GM19238 (cell line): ENCODE measurements around the gene HDAC9.

Experiments
- DNase-seq: peaks from one replicate; pipeline ENCODE4 v3.0.0; 2011; ENCODE audit warnings: low spot score; ENCODE audit not compliant: insufficient read length

HDAC9 gene

DNA sequence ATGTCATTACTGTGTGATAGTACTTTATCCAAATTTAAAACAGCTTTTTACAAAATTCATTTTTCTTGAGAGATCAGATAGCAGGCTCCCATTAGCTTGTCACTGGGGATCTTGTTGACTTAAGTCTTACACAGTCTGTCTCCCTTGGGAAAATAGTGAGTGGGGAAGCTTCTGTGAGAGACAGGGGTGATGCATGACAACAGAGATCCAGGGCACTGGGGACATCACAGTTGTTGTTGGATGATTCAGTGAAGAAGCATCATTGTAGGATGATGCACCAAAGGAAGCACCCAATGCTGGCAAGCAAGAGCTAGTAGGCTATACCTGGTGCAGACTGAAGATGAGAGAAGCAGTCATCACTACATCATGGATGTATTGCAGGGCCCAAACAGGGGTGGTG, 284.7 kb downstream of the HDAC9 start:
- DNase-seq = no peak

DNA sequence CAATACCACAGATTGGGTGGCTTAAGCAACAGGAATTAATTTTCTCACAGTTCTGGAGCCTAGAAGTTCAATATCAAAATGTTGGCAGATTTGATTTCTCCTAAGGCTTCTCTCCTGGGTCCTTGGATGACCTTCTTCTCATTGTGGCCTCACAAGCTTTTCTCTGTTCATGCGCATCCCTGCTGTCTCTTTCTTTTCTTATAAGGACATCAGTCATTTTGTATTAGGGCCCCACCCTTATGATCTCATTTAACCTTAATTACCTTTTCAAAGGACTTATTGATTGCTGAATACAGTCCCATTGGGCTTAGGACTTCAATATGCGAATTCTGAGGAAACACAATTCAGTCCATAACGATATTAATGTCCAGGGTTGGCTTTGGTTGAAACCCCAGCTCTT, 285.4 kb downstream of the HDAC9 start:
- DNase-seq = no peak

DNA sequence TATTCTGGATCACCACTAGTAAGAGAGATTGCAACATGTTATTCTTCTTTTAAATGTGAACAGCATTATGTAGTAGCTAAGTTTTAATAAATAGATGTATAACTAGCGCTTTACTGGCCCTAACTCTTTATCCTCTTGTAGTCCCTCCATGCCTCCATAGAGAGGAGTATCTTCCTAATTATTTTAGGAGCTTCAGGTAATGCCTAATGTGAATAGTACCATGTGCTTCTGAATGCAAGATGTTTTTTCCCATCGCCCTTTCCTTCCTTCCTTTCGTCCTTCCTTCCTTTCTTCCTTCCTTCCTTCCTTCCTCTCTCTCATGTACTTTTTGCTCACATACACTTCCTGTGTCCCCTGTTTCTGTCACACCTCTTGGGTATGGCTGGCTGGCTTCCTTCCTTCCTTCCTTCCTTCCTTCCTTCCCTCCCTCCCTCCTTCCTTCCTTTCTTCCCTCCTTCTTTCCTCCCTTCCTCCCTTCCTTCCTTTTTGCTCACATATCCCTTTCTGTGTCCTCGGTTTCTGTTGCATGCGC, 290.7 kb downstream of the HDAC9 start:
- no peak for DNase-seq

DNA sequence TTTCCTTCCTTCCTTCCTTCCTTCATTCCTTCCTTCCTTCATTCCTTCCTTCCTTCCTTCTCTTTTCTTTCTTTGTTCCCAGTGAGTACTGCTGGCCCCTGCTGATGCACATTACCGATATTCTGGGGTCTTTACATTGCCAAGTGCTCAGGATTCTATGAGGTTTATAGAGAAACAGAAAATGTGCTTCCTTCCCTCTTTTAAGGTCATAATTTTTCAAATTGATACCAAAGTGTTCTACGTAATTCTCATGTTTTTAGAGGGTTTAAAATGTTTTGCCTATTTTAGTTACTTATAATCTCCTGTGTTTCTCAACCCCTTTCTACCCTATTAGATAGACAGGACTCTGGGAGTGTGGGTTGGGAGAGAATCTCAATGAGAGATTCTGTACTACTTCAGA, 291.2 kb downstream of the HDAC9 start:
- no peak for DNase-seq

DNA sequence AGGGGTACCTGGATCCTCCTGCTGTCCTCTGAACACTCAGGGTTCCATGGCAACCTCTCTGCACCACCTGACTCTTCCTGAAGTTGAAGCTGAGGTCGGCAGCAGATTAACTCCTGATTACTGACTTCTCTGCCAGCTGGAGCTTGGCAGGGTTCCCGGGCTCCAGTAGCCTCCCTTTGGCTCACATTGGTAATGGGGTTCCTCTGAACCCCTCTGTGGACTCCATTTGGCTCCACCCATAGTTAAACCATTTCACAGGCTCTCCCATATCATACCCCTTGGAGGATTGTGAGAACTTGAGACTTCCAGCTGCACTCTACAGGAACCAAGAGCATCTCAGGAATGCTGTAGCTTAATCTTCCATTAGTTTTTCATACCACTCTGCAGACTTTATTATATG, 292.5 kb downstream of the HDAC9 start:
- no peak for DNase-seq

DNA sequence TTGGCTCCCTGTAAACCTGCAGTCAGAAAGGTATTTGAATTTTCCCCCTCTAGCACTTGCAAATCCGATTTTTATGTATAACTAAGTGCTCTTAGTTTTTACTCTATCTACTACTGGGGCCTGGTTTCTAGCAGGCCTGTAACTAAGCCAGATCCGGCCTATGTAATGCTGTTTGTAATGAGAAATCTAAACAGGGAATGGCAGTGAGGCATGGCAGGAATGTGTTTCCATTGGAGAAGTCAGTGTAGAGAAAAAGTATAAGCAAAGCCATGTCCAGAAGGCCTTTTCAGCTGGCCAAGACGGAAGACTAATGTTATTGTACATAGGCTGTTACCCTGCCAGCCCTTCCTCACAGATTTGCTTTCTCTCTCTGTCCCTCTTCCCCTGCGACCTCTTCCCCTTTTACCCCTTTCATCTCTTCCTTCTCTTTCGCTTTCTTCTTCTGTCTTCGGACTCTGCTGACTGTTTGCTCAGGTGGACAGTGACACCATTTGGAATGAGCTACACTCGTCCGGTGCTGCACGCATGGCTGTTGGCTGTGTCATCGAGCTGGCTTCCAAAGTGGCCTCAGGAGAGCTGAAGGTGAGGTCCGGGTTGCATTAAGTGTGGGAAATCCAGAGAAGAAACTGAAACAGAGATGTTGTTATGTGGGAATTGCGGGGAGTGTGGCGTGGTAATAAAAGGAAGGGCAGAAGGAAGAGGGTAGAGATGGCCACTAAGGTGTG, 297.5 kb downstream of the HDAC9 start:
- DNase-seq = no peak

DNA sequence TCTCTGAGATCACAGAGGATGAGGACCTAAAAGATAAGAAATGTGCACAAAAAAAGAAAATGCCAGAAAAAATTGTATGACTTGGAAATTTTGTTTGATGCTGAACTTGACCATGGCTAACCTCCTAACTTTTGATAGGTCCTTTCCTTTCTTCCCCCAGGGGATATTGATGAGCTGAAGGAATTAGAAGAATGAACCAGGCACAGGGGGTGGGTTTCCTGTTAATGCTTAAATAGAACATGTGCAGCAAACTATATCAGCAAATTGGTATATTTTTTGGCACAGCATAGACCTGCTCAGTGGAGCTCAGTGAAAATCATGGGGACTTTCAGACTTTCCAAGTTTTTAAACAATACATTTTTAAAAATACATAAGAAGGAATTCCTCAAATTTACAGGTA, 300.7 kb downstream of the HDAC9 start:
- no peak for DNase-seq

DNA sequence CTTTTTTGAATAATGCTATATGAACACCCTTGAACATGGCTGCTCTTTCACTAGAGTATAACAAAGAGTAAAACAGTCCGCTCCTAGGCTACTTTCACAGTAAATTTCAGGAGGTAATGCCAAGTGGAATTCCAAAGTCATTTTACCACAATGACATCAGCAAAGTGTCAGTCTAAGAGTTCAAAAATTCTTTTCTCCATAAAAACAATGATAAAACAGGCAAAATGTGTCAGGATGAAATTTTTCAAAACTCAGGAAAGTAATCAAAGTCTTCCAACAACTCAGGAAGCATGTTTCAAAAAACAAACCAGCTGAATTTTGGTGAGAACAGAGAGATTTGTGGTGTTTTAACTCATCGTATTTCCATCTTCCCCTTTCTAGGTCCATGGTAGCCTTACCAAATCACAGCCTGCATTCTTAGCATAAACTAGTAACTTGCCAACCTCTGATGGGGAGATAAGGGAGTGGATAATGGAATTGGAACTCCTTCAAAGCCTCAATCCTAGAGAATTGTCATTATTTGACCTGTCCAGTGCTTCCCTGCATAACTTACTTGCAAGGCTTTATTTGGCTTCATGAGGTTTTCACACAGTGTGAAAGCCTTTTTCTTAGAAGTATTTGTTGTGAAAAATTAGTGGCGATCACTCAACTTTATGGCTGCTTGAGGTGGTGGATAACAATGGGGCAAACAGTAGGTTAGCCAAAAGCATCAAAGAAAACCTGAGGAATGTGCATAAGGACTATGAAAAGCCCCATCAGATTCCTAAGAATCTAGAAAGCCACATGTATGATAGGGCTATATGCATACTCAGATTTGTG, 302.7 kb downstream of the HDAC9 start:
- DNase-seq = no peak

DNA sequence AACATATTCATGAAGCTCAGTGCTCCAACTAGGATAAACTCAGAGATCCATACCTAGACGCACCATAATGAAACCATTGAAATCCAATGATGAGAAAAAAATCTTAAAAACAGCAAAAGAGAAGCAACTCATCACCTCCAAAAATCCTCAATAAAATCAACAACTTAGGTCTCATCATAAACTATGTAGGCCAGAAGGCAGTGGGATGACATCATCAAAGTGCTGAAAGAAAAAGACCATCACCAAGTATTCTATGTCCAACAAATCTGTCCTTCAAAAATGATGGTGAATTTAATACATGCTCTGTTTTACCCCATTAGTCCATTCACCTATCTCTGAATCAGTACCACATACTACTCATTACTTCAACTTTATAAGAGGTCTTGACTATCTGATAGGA, 304.4 kb downstream of the HDAC9 start:
- no peak for DNase-seq

DNA sequence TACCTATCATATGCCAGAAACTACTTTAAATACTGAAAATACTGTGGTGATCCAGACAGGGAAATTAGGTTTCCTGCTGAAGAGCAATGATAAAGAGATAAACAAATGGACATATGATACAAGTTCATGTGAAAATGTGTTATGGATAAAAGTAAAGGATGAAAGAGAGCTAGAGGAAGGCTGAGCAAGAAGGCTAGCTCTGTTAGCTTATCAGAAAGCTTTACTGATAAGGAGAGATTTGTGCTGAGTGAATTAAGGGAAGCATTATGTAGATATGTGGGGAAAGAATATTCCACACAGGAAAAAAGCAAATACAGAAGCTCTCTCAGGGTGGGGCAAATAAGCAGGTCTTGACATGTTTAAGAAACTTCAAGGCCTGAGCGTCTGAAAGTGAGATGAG, 308.4 kb downstream of the HDAC9 start:
- DNase-seq = no peak

DNA sequence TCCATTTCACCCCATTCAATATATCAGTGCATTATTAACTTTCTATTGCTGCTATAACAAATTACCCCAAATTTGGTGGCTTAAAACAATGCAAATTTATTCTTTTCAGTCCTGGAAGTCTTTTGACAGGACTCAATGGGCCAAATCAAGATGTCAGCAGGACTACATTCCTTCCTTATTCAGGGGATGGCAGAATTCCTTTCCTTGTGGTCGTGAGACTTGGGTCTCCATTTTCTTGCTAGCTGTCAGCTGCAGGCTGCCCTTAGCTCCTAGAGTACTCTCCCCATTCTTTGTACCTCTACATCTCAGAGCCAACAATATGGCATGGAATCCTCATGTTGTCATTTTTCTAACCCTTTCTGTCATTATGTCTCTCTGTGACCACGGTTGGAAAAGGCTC, 310.6 kb downstream of the HDAC9 start:
- no peak for DNase-seq

DNA sequence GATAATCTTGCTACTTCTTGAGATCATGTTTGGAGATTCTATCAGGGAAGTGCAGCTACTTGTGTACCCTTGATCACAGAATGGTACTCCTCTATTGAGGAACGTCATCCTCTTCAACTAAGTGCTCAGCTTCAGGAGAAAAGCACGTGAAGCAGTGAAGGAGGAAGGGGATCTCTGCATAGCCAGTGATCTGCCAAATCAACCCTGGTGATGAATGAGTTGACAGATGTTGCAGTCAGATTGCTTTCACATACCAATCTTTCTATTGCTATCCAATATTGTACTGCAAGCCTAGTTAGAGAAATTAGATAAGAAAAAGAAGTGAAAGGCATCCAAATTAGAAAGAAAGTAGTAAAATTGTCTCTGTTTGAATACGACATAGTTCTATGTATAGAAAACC, 312.5 kb downstream of the HDAC9 start:
- no peak for DNase-seq

DNA sequence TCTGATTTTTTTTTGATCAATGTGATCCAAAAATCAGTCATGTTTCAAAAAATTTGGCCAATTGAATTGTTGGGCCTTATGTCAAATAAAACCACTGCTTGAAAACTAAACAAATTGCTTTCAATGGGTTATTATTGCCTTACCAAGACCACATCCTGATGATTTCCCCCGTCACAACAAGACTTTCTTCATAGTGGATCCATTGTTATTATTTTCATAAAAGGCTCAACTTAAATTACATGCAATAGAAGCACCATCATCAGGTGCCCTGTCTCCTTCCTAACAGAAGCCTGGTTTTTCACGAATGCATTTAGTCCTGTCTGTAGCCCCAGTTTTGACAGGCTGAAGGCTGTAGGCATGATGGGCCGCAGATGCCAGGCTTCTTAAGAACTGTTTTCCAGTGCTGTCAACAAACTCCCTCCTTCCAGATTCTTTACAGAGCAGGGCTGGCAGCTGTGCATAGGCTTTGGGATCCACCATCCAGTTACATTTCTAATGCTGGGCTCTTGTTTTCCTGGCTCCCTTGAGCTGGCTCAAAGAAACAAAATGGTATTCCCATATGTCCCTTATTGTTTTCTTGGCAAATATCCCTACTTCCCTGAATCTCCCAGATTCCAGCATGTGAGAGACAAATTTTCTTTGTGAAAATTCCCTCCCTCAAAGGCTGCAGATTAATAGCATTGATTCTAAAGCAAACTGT, 319.9 kb downstream of the HDAC9 start:
- no peak for DNase-seq

DNA sequence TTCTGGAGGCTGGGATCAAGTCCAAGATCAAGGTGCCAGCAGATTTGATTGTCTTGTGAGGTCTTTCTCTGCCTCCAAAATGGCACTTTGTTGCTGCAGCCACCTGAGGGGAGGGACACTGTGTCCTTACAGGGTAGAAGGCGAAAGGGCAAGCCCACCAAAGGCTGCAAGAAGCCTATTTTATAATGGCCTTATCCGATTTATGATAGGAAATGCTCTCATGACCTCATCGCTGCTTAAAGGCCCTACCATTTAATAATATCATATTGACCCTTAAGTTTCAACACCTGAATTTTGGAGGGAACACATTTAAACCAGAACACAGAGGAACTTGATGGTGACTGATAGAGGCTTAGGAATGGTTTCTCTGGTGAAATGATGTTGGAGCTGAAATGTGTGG, 325.4 kb downstream of the HDAC9 start:
- DNase-seq = no peak

DNA sequence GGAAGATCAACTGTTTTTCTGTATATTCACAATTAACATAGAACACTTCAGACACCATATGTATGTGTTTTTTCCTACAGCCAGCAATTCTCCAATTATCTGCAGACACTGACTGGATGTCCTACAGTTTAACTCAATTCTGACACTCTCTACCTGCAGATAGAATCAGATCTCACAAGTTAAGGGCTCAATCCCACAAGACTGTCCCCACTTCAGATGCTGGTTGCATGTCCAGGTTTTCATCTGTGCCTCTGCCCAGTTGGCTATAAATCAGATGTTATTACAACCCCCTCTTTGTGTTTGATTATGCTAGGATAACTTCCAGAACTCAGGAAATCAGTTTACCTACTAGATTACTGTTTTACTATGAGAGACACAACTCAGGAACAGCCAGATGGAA, 326.0 kb downstream of the HDAC9 start:
- no peak for DNase-seq

DNA sequence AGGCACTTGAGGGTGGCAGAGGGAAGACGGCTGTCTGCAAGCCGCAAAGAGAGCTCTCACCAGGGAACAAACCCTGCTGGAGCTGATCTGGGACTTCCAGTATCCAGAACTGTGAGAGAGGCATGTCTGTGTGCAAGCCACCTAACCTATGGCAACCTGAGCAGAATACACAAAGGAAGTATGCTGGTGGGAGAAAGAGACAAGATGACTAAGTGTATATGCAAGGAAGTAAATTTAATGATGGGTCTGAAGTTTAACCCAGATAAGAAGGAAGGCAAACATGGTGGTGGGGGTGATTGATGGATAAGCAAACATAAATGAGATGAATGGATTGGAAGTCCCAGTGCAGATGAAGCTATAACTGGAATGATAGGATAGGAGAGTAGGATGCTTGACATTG, 328.6 kb downstream of the HDAC9 start:
- no peak for DNase-seq

DNA sequence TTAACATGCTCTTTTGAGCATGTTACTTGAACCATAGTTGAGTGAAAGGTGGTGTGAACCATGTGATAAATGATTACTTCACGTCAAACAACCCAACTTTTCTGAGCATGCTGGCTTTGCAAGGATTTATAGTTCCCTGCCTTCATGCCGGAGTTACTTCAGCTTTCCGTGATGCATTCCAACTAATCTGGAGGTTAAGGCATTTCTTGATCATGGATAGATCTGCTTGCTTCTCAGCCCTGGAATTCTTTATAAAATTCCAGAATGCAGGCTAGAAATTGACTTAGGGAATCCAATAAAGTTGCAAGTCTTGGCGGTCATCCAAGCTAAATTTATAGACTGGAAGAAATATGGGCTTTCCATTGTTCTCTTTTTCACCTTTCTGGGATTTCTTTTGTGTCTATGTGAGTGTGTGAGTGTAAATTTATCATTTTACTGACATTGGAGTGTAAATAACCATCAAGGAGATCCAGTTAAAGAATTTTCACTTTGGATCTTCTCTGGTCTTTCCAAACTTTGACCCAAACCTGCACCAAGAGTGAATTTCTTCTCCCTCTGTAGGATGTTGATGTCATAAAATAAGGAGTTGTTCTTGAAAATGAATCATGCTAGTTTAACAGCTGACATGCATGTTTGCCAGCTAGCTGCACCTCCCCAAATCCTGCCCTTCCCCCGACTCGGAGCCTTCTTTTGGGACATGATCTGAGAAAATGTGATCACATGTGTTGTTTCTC, 332.9 kb downstream of the HDAC9 start:
- no peak for DNase-seq

DNA sequence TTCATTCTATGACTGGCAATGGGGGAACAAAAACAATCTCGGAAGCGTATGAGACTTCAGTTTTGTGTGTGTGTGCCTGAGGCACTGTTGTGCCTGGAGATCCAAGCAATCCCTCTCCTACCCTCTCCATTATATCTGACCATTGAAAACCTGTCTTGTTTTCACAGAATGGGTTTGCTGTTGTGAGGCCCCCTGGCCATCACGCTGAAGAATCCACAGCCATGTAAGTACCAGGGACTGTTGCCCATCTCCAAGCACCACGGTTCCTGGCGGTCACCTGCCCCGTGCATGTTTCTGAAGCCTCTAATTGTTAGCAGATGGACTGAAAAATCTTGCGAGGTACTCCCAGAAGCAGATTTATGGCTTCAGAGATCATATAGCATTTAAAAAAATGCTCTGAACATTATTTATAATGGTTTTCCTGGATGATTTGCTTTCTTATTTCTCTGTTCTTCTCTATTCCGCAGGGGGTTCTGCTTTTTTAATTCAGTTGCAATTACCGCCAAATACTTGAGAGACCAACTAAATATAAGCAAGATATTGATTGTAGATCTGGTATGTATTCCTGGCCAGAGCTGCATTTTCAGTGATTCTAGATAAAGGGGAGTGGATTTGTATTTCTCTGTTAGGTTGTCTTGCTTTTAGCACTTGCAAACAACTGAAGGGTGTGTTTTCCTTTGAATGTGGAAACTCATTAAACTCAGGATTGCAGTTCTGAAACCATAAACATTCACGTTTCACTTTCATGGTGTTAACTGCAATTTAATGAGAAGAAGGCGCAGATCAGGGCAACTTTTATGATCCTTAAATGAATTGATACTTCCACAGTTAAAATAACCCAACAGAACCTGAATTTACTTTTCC, 333.7 kb downstream of the HDAC9 start:
- DNase-seq = no peak

DNA sequence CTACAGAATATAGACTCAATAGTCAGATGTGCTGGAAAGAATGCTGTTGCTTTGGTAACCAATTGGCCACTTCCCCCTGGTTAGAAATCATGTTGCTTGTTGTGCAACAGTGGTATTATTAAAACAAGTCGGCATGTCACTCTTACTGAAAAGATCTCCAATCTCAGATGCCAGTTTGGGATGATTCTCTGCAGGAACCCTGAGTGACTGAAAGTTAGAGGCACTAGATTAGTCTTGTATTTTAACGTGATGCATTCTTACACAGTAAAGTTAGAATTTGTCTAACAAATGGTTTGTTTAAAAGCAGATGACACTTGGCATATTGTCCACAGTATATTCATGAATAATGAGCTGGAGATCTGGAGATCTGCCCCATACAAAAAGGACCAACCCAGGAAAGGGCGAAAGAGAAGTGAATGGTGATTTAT, 334.3 kb downstream of the HDAC9 start:
- no peak for DNase-seq

DNA sequence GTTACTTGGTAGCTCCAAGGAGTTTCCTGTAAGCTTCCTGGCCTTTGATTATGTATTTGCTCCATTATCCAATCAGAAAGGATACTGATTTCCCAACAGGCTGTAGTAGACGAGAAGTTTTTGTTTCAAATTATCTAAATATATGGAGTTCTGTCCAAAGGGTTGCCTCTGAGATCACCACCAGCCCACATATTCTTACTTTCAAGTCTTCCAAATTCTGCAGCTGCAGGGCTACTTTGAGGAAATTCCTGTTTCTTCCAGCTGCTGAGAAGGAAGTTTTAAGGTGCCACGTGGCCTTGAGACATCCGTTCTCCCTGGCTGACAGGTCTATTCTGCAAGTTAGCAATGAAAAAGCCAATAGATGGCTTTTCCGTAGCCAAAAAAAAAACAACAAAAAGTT, 335.9 kb downstream of the HDAC9 start:
- no peak for DNase-seq

DNA sequence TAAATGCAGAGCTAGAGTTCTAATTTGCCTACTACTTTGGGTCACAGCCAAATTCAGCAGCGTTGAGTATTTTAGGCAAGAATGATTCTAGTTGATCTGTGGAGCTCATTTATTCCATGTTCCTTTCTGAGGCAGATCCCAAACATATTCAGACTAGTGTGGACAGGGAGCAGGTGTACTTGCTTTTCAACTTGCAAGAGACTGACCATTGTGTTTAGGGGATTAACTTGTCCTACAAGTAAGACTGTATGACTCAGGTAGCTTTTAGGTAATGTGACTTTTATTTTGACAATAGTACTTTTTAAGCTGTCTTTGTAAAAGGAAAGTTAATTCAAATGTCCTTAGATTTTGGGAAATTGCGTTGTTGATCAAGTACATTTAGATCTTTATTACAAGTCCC, 336.4 kb downstream of the HDAC9 start:
- no peak for DNase-seq
